ENCODE measurements around the gene ERC1.

- TF ChIP-seq CTCF (IDR thresholded peaks at IDR 0.05), result no peak
- TF ChIP-seq POLR2AphosphoS5 (IDR thresholded peaks at IDR 0.05), result no peak
- no peak for TF ChIP-seq POLR2A (IDR thresholded peaks at IDR 0.05)
- no peak for TF ChIP-seq EP300 (IDR thresholded peaks at IDR 0.05)
Observed at GRCh38 chr12:998020-998874, 7.2 kb downstream of the ERC1 start.
